Peyer's patch (tissue), 4 donors: Measurements from ENCODE around the gene DNAJB12.

Experiments
- CTCF ChIP-seq, 6 experiments: fragments of 450-650 bp in 4 of 6; fragments of 200-600 bp in 2 of 6; sonication (generic) in 1 of 6; IDR thresholded peaks; one replicate each; pipeline ENCODE4 v1.5.1; 2017 to 2019; ENCODE audit warnings: antibody characterized with exemption in 6 of 6, mild to moderate bottlenecking in 3 of 6, moderate library complexity in 1 of 6
- POLR2A ChIP-seq, 2 donors: fragments of 450-650 bp; IDR thresholded peaks; one replicate each; pipeline ENCODE4 v1.5.1; 2017; ENCODE audit warnings: antibody characterized with exemption in 2 of 2, mild to moderate bottlenecking in 2 of 2, moderate library complexity in 2 of 2

GRCh38 chr10:72334196-72334824 lies 20.4 kb downstream of the DNAJB12 start:
- no peak for TF ChIP-seq CTCF (IDR thresholded peaks at IDR 0.05)
- TF ChIP-seq POLR2A (IDR thresholded peaks at IDR 0.05) = no peak
